BE2C (cell line): Measurements from ENCODE around the gene USB1.

Experiments
- DNase-seq: peaks from one replicate; pipeline ENCODE4 v3.0.0-alpha.2; 2020
- H3K27me3 ChIP-seq: fragments of 250-450 bp; sonication (Bioruptor Pico); 2 replicates; pipeline ENCODE4 v1.5.1; 2020; ENCODE audit warnings: mild to moderate bottlenecking
- H3K36me3 ChIP-seq: fragments of 250-450 bp; sonication (Bioruptor Pico); 2 replicates; pipeline ENCODE4 v1.5.1; 2020; ENCODE audit warnings: mild to moderate bottlenecking
- H3K4me1 ChIP-seq: fragments of 250-450 bp; sonication (Bioruptor Pico); 2 replicates; pipeline ENCODE4 v1.5.1; 2020
- H3K4me3 ChIP-seq: 2 replicates; pipeline ENCODE4 v1.5.1; 2011; ENCODE audit warnings: low read depth, low read length
- H3K9me3 ChIP-seq: fragments of 250-450 bp; sonication (Bioruptor Pico); 2 replicates; pipeline ENCODE4 v1.5.1; 2020
- CTCF ChIP-seq: IDR thresholded peaks from 2 replicates; pipeline ENCODE4 v1.5.1; 2012; ENCODE audit warnings: mild to moderate bottlenecking, low read depth, low read length

Gene USB1

GRCh38 chr16:57988929-57989328 is 12.3 kb upstream of the USB1 start:
- TF ChIP-seq CTCF = no peak
- Histone ChIP-seq H3K9me3 (no peaks in the 10 kb centered on the region), H3K36me3 (no peaks in the 10 kb centered on the region), H3K4me3 (no peak overlapping the region), H3K4me1 (no peaks in the 10 kb centered on the region), H3K27me3 (no peaks in the 10 kb centered on the region)
- no peak for DNase-seq

- H3K4me1 ChIP-seq = no peaks in the 10 kb centered on the region
- no peak for DNase-seq
- TF ChIP-seq CTCF = no peak
- H3K9me3 ChIP-seq = no peaks in the 10 kb centered on the region
- no peaks in the 10 kb centered on the region for H3K36me3 ChIP-seq
- no peaks in the 10 kb centered on the region for H3K27me3 ChIP-seq
- no peak overlapping the region for H3K4me3 ChIP-seq
These were observed 9.6 kb upstream of the USB1 start for GRCh38 chr16:57991551-57992059.

GRCh38 chr16:57992084-57992483 is 9.1 kb upstream of the USB1 start:
- TF ChIP-seq CTCF = no peak
- Histone ChIP-seq H3K36me3 (no peaks in the 10 kb centered on the region), H3K4me3 (no peak overlapping the region), H3K27me3 (no peaks in the 10 kb centered on the region), H3K9me3 (no peaks in the 10 kb centered on the region), H3K4me1 (no peaks in the 10 kb centered on the region)
- DNase-seq = no peak

- Histone ChIP-seq H3K9me3 (no peaks in the 10 kb centered on the region), H3K27me3 (no peaks in the 10 kb centered on the region), H3K4me1 (no peaks in the 10 kb centered on the region), H3K36me3 (no peaks in the 10 kb centered on the region), H3K4me3 (no peak overlapping the region)
- no peak for TF ChIP-seq CTCF
- DNase-seq = peak; percentile 10
These were observed 7.8 kb upstream of the USB1 start for GRCh38 chr16:57993438-57993837.

GRCh38 chr16:57993897-57994296 is 7.3 kb upstream of the USB1 start:
- Histone ChIP-seq H3K4me1 (no peaks in the 10 kb centered on the region), H3K9me3 (no peaks in the 10 kb centered on the region), H3K27me3 (no peaks in the 10 kb centered on the region), H3K36me3 (no peaks in the 10 kb centered on the region), H3K4me3 (no peak overlapping the region)
- no peak for DNase-seq
- no peak for TF ChIP-seq CTCF

- peak; percentile 1 for DNase-seq
- Histone ChIP-seq H3K36me3 (no peaks in the 10 kb centered on the region), H3K4me1 (no peaks in the 10 kb centered on the region), H3K4me3 (no peak overlapping the region), H3K9me3 (no peaks in the 10 kb centered on the region), H3K27me3 (no peaks in the 10 kb centered on the region)
- TF ChIP-seq CTCF = no peak
These were observed 6.8 kb upstream of the USB1 start for GRCh38 chr16:57994361-57994760.
